SK-N-SH (cell line): ENCODE results near the gene FNDC3B.

ENCODE experiments used
- CHD2 ChIP-seq: fragments of 150-350 bp; IDR thresholded peaks from 2 replicates; pipeline ENCODE4 v1.6.1; 2018; ENCODE audit warnings: low read length; ENCODE audit not compliant: partially characterized antibody
- CTCF ChIP-seq: fragments of 200-600 bp; sonication (generic); IDR thresholded peaks from 2 replicates; pipeline ENCODE4 v1.6.1; 2017; ENCODE audit warnings: antibody characterized with exemption, mild to moderate bottlenecking, moderate library complexity
- ELF1 ChIP-seq: IDR thresholded peaks from 2 replicates; pipeline ENCODE4 v1.4.0; 2012
- EP300 ChIP-seq, 2 experiments: IDR thresholded peaks; 2 replicates each; pipeline versions ENCODE4 v1.4.0 to v1.6.1; 2012; ENCODE audit warnings: borderline replicate concordance in 1 of 2, low read depth in 1 of 2, low read length in 1 of 2
- POLR2AphosphoS5 ChIP-seq: IDR thresholded peaks from 2 replicates; pipeline ENCODE4 v1.6.1; 2012; ENCODE audit warnings: low read depth, low read length
- RCOR1 ChIP-seq: fragments of 150-350 bp; IDR thresholded peaks from 2 replicates; pipeline ENCODE4 v1.6.1; 2017; ENCODE audit warnings: antibody characterized with exemption, low read length
- SIN3A ChIP-seq: IDR thresholded peaks from 2 replicates; pipeline ENCODE4 v1.6.1; 2012; ENCODE audit warnings: low read depth, mild to moderate bottlenecking, low read length, moderate library complexity, borderline replicate concordance
- TEAD4 ChIP-seq: IDR thresholded peaks from 2 replicates; pipeline ENCODE4 v1.4.0; 2012; ENCODE audit warnings: mild to moderate bottlenecking, borderline replicate concordance; ENCODE audit not compliant: insufficient read depth

DNA sequence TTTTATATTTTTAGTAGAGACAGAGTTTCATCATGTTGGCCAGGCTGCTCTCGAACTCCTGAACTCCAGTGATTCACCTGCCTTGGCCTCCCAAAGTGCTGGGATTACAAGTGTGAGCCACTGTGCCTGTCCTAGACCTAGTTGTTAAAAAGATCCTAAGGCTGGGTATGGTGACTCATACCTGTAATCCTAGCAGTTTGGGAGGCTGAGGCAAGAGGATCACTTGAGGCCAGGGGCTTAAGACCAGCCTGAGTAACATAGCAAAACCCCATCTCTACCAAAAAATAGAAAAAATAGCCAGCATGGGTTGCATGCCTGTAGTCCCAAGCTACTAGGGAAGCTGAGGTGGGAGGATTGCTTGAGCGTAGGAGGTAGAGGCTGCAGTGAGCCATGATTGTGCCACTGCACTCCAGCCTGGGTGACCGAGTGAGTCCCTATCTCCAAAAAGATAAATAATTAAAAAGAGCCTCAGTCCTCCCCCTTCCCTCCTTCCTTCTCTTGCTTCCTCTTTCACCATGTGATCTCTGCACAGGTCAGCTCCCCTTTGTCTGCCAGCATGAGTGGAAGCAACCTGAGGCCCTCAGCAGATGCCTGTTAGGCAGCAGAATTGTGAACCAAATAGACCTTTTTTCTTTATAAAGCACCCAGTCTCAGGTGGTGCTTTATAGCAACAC lies 9.8 kb upstream of the FNDC3B start:
- TF ChIP-seq EP300 (IDR thresholded peaks at IDR 0.05; ENCODE audit: borderline replicate concordance in 1 of 2, low read depth in 1 of 2, low read length in 1 of 2) (no peak), CTCF (no peak), CHD2 (no peak), RCOR1 (no peak), ELF1 (no peak), SIN3A (no peak), POLR2AphosphoS5 (no peak), TEAD4 (no peak)
